DOHH2 (cell line): Measurements from ENCODE around the gene RBMS2.

Experiments
- H3F3A ChIP-seq: fragments of 200-600 bp; sonication (generic), shearing (Covaris generic); 2 replicates; pipeline ENCODE4 v1.6.0; 2016; ENCODE audit warnings: antibody characterized with exemption, mild to moderate bottlenecking; ENCODE audit not compliant: control insufficient read depth, insufficient read depth
- H3K27ac ChIP-seq: fragments of 200-600 bp; sonication (generic); 2 replicates; pipeline ENCODE4 v1.5.1; 2014; ENCODE audit warnings: low read depth, mild to moderate bottlenecking, low read length, moderate library complexity
- H3K27me3 ChIP-seq: fragments of 200-600 bp; sonication (generic); 2 replicates; pipeline ENCODE4 v1.6.1; 2014; ENCODE audit warnings: mild to moderate bottlenecking, low read length, mixed read lengths; ENCODE audit not compliant: control insufficient read depth
- H3K36me3 ChIP-seq: fragments of 200-600 bp; sonication (generic); 2 replicates; pipeline ENCODE4 v1.6.1; 2014; ENCODE audit warnings: mild to moderate bottlenecking, low read length, moderate library complexity, mixed read lengths; ENCODE audit not compliant: control insufficient read depth
- H3K4me1 ChIP-seq: fragments of 200-600 bp; sonication (generic); 2 replicates; pipeline ENCODE4 v1.6.1; 2014; ENCODE audit warnings: mild to moderate bottlenecking, low read length, mixed read lengths; ENCODE audit not compliant: control insufficient read depth
- H3K4me2 ChIP-seq: fragments of 200-600 bp; sonication (generic); 2 replicates; pipeline ENCODE4 v1.6.0; 2014; ENCODE audit warnings: mild to moderate bottlenecking, low read length, moderate library complexity
- H3K4me3 ChIP-seq: fragments of 200-600 bp; sonication (generic); 2 replicates; pipeline ENCODE4 v1.5.1; 2014; ENCODE audit warnings: mild to moderate bottlenecking, low read length, mixed read lengths
- H3K79me2 ChIP-seq: fragments of 200-600 bp; sonication (generic); 2 replicates; pipeline ENCODE4 v1.6.1; 2014; ENCODE audit warnings: mild to moderate bottlenecking, low read length, mixed read lengths; ENCODE audit not compliant: control insufficient read depth
- H3K9me2 ChIP-seq: fragments of 200-600 bp; sonication (generic); replicated peaks from 2 replicates; pipeline ENCODE4 v1.6.1; 2014; ENCODE audit warnings: mild to moderate bottlenecking, low read length, mixed read lengths; ENCODE audit not compliant: control insufficient read depth
- H3K9me3 ChIP-seq: fragments of 200-600 bp; sonication (generic); 2 replicates; pipeline ENCODE4 v1.6.1; 2014; ENCODE audit warnings: antibody characterized with exemption, low read length, mixed read lengths; ENCODE audit not compliant: control insufficient read depth, insufficient read depth
- H4K20me1 ChIP-seq: fragments of 200-600 bp; sonication (generic); 2 replicates; pipeline ENCODE4 v1.6.0; 2014; ENCODE audit warnings: low read depth, mild to moderate bottlenecking, antibody characterized with exemption, low read length, moderate library complexity; ENCODE audit not compliant: control insufficient read depth, insufficient read depth
- CTCF ChIP-seq: fragments of 200-600 bp; sonication (generic); IDR thresholded peaks from one replicate; pipeline ENCODE4 v1.5.1; 2014; ENCODE audit warnings: antibody characterized with exemption, mild to moderate bottlenecking, low read depth, low read length; ENCODE audit not compliant: poor library complexity, severe bottlenecking
- EZH2phosphoT487 ChIP-seq: fragments of 200-600 bp; sonication (generic); IDR thresholded peaks from 2 replicates; pipeline ENCODE4 v1.6.1; 2017; ENCODE audit warnings: borderline replicate concordance, mild to moderate bottlenecking, antibody characterized with exemption, low read length, moderate library complexity, mixed read lengths

Gene RBMS2

GRCh38 chr12:56484566-56484965, 37.1 kb upstream of the RBMS2 start:
- TF ChIP-seq EZH2phosphoT487: no peak
- no peak for TF ChIP-seq CTCF
- H3K79me2 ChIP-seq: no peaks in the 10 kb centered on the region
- no peaks in the 10 kb centered on the region for H3K9me2 ChIP-seq
- H3F3A ChIP-seq: no peaks in the 10 kb centered on the region
- H3K4me2 ChIP-seq: no peak overlapping the region
- no peaks in the 10 kb centered on the region for H4K20me1 ChIP-seq
- H3K36me3 ChIP-seq: no peaks in the 10 kb centered on the region
- no peaks in the 10 kb centered on the region for H3K9me3 ChIP-seq
- no peaks in the 10 kb centered on the region; the same call in 1 of the 2 replicates for H3K4me1 ChIP-seq
- peaks cover 28% of the 10 kb centered on the region for H3K27me3 ChIP-seq
- H3K4me3 ChIP-seq: no peak overlapping the region
- H3K27ac ChIP-seq: no peak overlapping the region

GRCh38 chr12:56486694-56487093, 34.9 kb upstream of the RBMS2 start:
- Histone ChIP-seq H3K9me3 (no peaks in the 10 kb centered on the region), H3K79me2 (no peaks in the 10 kb centered on the region), H3K9me2 (no peaks in the 10 kb centered on the region), H3K4me1 (no peaks in the 10 kb centered on the region), H3F3A (no peaks in the 10 kb centered on the region), H3K36me3 (no peaks in the 10 kb centered on the region), H3K4me3 (no peak overlapping the region), H3K4me2 (no peak overlapping the region), H4K20me1 (no peaks in the 10 kb centered on the region), H3K27me3 (peaks cover 39% of the 10 kb centered on the region), H3K27ac (no peak overlapping the region)
- TF ChIP-seq EZH2phosphoT487: no peak
- TF ChIP-seq CTCF: no peak

DNA sequence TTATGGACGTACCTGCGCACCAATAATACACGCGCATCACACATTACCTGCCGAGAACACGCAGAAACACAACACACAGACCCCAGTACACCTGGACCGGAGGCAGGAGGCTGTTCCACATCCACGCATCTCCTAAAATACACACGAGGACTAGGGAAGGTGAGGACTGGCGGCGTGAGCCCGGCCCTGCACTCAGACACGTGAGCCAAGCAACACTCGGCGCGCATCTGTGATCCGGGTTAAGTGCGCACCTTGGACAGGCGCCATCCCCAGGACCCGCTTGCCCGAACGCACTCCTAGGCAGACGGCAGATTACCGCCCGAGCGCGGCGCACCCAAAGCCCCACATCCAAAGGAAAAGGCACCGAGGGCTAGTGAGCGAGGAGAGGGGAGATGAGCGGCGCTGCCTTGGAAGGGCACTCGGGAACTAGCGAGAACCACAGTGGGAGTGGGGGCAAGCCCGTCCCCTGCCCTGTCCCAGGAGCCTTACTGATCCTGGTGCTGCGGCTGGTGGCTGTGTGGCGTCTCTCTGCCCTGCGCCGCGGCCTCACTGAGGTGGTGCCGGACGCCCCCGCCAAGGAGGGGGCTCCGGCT, 34.1 kb upstream of the RBMS2 start:
- no peak overlapping the region for H3K4me2 ChIP-seq
- H3K79me2 ChIP-seq: no peaks in the 10 kb centered on the region
- H3F3A ChIP-seq: no peaks in the 10 kb centered on the region
- H3K27ac ChIP-seq: no peak overlapping the region
- H3K36me3 ChIP-seq: no peaks in the 10 kb centered on the region
- TF ChIP-seq CTCF (no peak), EZH2phosphoT487 (no peak)
- H3K4me1 ChIP-seq: no peaks in the 10 kb centered on the region
- H3K27me3 ChIP-seq: peaks cover 39% of the 10 kb centered on the region
- no peaks in the 10 kb centered on the region for H3K9me3 ChIP-seq
- no peak overlapping the region for H3K4me3 ChIP-seq
- H3K9me2 ChIP-seq: no peaks in the 10 kb centered on the region
- H4K20me1 ChIP-seq: no peaks in the 10 kb centered on the region
